A673 (cell line): Measurements from ENCODE around the gene OXT. TPM values are rescaled to one million over a fixed set of nuclear protein-coding genes. Genes with fewer than 3 reads are reported as not detected.

Experiments
- BruUV-seq: library from RNA; stranded (reverse); fragments of 400-500 nt; replicated peaks from 2 replicates; lab custom pipeline; 2021; lab: Mats Ljungman, UMichigan
- CTCF ChIA-PET: fragments of 300-600 bp; sonication (Branson Sonifier 250); formaldehyde crosslinking; loops from one replicate; lab custom pipeline; 2022; ENCODE audit warnings: antibody characterized with exemption; lab: Charles Lee
- POLR2A ChIA-PET: fragments of 300-600 bp; sonication (Branson Sonifier 250); formaldehyde crosslinking; loops from one replicate; lab custom pipeline; 2022; ENCODE audit warnings: antibody characterized with exemption; ENCODE audit not compliant: low non-redundant PET; lab: Charles Lee
- DNase-seq: peaks from one replicate; pipeline ENCODE4 v3.0.0-alpha.2; 2015; ENCODE audit warnings: low spot score
- H3K27ac ChIP-seq: fragments of 200-600 bp; sonication (generic); 2 replicates; pipeline ENCODE4 v1.5.1; 2016; ENCODE audit warnings: mixed run types, low read depth, mild to moderate bottlenecking, mixed read lengths, antibody characterized with exemption, low read length; ENCODE audit not compliant: poor library complexity, severe bottlenecking
- H3K27me3 ChIP-seq: fragments of 200-600 bp; sonication (generic); replicated peaks from 2 replicates; pipeline ENCODE4 v1.6.1; 2017; ENCODE audit warnings: mixed run types, low read depth, mild to moderate bottlenecking, mixed read lengths, antibody characterized with exemption, low read length; ENCODE audit not compliant: insufficient read depth, poor library complexity
- H3K36me3 ChIP-seq: fragments of 200-600 bp; sonication (generic); 2 replicates; pipeline ENCODE4 v1.6.1; 2016; ENCODE audit warnings: mixed run types, mild to moderate bottlenecking, mixed read lengths, antibody characterized with exemption, low read length; ENCODE audit not compliant: insufficient read depth, poor library complexity, severe bottlenecking
- H3K4me1 ChIP-seq: fragments of 200-600 bp; sonication (generic); 2 replicates; pipeline ENCODE4 v1.6.1; 2017; ENCODE audit warnings: mixed run types, mild to moderate bottlenecking, mixed read lengths, antibody characterized with exemption, low read length; ENCODE audit not compliant: insufficient read depth, poor library complexity, severe bottlenecking
- H3K4me3 ChIP-seq: fragments of 200-600 bp; sonication (generic); 2 replicates; pipeline ENCODE4 v1.5.1; 2016; ENCODE audit warnings: low read depth, mixed run types, mild to moderate bottlenecking, mixed read lengths, low read length; ENCODE audit not compliant: poor library complexity, severe bottlenecking
- H3K9me3 ChIP-seq: fragments of 200-600 bp; sonication (generic); 2 replicates; pipeline ENCODE4 v1.6.1; 2016; ENCODE audit warnings: mixed run types, low read depth, mild to moderate bottlenecking, mixed read lengths, antibody characterized with exemption, low read length; ENCODE audit not compliant: poor library complexity, severe bottlenecking
- EZH2 ChIP-seq: fragments of 200-600 bp; sonication (generic); IDR thresholded peaks from 2 replicates; pipeline ENCODE4 v1.6.1; 2017; ENCODE audit warnings: borderline replicate concordance, low read depth, mild to moderate bottlenecking, mixed read lengths, antibody characterized with exemption, low read length; ENCODE audit not compliant: poor library complexity, severe bottlenecking
- intact Hi-C: fragments of 100-400 bp; cut with micrococcal nuclease; formaldehyde crosslinking; loops from one replicate; pipeline ENCODE4 v1.10.0; 2022; ENCODE audit not compliant: unreplicated experiment
- total RNA-seq: library from RNA; stranded (reverse); gene quantifications from 2 replicates; pipeline ENCODE4 v1.2.3, GENCODE V29; 2021
- TF ChIP-seq, protein P1 (sequence below): fragments of 300-800, 200-600 bp; sonication (generic); conservative IDR thresholded peaks from 2 replicates; pipeline ENCODE4 v1.5.1; 2017; ENCODE audit warnings: low read depth, mild to moderate bottlenecking, antibody characterized with exemption, low read length, moderate library complexity, mixed read lengths

OXT gene
- total RNA-seq, 1 experiment from 2014 or later: not detected

DNA sequence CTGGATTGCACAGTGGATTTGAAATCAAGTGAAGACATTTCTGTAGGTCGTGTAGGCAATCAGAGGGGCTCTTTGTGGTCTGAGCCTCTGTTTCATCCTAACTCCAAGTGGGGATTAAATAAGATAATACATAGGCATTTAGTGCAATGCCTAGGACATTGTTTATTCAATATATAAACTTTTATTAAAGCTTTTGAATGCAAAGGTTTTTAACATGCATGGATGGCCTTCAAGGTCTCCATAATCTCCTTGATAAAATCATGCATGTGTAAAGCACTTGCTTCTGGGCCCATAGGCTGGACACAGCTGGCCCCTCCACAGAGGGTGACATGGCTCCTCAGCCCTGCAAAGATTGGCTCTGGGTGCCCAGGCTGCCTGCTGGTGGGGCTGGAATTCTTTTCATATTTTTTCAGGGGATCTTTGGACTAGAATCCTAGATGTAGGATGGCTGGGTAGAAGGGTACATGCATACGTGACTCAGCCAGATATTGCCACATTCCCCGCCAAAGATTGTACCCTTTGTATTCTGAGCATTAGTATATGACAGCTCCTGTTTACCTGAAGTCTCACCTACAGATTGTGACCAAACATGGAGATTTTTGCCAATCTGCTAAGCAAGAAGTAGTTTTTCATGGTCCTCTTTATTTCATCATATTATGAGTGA, 32.1 kb downstream of the OXT start:
- BruUV-seq: no TSS peak
- POLR2A ChIA-PET: no interaction called here
- DNase-seq: no peak

DNA sequence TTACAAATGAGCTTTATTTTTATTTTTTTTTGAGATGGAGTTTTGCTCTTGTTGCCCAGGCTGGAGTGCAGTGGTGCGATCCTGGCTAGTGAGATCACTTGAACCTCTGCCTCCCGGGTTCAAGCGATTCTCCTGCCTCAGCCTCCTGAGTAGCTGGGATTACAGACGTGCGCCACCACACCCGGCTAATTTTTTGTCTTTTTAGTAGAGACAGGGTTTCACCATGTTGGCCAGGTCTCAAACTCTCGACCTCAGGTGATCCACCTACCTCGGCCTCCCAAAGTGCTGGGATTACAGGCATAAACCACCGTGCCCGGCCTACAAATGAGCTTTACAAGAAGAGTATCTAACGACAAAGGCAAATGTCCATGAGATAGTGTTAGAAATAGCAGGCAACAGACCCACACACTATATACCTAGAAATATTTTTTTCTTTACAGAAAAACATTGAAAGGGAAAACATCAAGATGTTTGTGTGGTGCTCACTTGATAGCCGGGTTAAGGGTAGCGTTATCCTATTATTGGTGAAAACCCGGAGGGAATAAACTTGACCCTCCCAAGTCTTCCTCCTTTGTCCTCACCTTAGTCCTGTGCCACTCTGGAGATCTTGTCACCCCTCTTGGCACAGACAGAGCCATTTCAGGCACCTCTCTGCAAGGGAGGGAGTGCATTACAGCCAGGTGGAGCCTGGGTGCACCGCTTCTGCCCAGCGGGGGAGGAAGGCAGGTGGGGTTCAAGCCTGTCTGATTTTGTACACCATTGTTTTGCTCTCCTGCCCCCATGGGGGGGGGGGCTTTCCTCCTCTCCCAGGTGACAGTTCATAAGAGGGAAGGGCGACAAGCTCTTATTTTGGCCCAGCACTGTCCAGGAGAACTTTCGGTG, 34.1 kb downstream of the OXT start:
- Histone ChIP-seq H3K4me3 (no peak overlapping the region), H3K27ac (no peak overlapping the region), H3K4me1 (no peaks in the 10 kb centered on the region), H3K27me3 (no peaks in the 10 kb centered on the region), H3K9me3 (no peaks in the 10 kb centered on the region), H3K36me3 (no peaks in the 10 kb centered on the region)
- CTCF ChIA-PET: no interaction called here
- TF ChIP-seq EZH2: no peak
- TF ChIP-seq, protein P1, sequence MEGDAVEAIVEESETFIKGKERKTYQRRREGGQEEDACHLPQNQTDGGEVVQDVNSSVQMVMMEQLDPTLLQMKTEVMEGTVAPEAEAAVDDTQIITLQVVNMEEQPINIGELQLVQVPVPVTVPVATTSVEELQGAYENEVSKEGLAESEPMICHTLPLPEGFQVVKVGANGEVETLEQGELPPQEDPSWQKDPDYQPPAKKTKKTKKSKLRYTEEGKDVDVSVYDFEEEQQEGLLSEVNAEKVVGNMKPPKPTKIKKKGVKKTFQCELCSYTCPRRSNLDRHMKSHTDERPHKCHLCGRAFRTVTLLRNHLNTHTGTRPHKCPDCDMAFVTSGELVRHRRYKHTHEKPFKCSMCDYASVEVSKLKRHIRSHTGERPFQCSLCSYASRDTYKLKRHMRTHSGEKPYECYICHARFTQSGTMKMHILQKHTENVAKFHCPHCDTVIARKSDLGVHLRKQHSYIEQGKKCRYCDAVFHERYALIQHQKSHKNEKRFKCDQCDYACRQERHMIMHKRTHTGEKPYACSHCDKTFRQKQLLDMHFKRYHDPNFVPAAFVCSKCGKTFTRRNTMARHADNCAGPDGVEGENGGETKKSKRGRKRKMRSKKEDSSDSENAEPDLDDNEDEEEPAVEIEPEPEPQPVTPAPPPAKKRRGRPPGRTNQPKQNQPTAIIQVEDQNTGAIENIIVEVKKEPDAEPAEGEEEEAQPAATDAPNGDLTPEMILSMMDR: no peak
- POLR2A ChIA-PET: no interaction called here
- intact Hi-C loops: no loop called here
- DNase-seq: no peak
- no TSS peak for BruUV-seq

More for the DNA sequence above, 32.1 kb downstream of the OXT start:
- H3K36me3 ChIP-seq: no peaks in the 10 kb centered on the region
- no peak overlapping the region for H3K27ac ChIP-seq
- TF ChIP-seq, protein P1: no peak
- no peak for TF ChIP-seq EZH2
- no peaks in the 10 kb centered on the region for H3K9me3 ChIP-seq
- no peaks in the 10 kb centered on the region for H3K4me1 ChIP-seq
- H3K4me3 ChIP-seq: no peak overlapping the region
- no peaks in the 10 kb centered on the region for H3K27me3 ChIP-seq
- CTCF ChIA-PET: interaction anchor here (0.7 kb wide), 1 partner anchor 136 kb away, joined by 3 read pairs; no protein-coding TSS in a partner anchor
- intact Hi-C loops: no loop called here

DNA sequence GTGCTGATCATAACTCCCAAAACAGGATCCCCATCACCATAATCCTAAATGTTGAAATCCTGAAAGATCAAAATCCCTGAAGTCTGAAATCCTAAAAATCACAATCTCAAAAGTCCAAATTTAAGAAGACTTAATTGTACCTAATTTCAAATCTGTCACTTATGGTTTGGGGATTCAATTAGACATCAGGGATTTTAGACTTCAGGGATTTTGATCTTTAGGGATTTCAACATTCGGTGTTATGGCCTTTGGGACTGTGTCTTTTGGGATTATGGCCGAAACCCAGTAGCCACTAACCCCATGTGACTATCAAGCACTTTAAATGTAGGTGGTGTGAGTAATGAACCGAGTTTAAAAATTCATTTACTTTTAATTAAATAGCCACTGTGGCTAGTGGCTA, 34.8 kb downstream of the OXT start:
- Histone ChIP-seq H3K4me1 (no peaks in the 10 kb centered on the region), H3K4me3 (no peak overlapping the region), H3K36me3 (no peaks in the 10 kb centered on the region), H3K27ac (no peak overlapping the region), H3K27me3 (no peaks in the 10 kb centered on the region), H3K9me3 (no peaks in the 10 kb centered on the region)
- no peak for DNase-seq
- intact Hi-C loops: no loop called here
- no TSS peak for BruUV-seq
- POLR2A ChIA-PET: no interaction called here
- CTCF ChIA-PET: no interaction called here
- TF ChIP-seq, protein P1: no peak
- TF ChIP-seq EZH2: no peak
